ENCODE data around the gene BIRC2. TPM values are rescaled to one million over a fixed set of nuclear protein-coding genes. Genes with fewer than 3 reads are reported as not detected.

The BIRC2 gene
- total and polyA plus RNA-seq, 10 of the 15 experiments (the other 5 are each of a cell fraction or from before 2014, with no cell fraction given) = 13.8 to 75.8 (median 26.5) TPM

- ChIA-PET CTCF (interaction anchor here (0.5 to 4.8 kb wide), 14 partner anchors 9 to 679 kb away, joined by 3 to 86 read pairs (median 4); no protein-coding TSS in a partner anchor), POLR2A (interaction anchor here (0.7 to 2.8 kb wide), 4 partner anchors 10 to 30 kb away, joined by 3 to 10 read pairs (median 6); no protein-coding TSS in a partner anchor), SMC1A (ENCODE audit: uncharacterized antibody, unreplicated experiment) (interaction anchor here (1.1 to 13.5 kb wide), 11 partner anchors 12 to 344 kb away, joined by 3 to 255 read pairs (median 6); no protein-coding TSS in a partner anchor), RAD21 (ENCODE audit: unreplicated experiment) (interaction anchor here (0.7 to 5.0 kb wide), 8 partner anchors 8 to 293 kb away, joined by 3 to 61 read pairs (median 6); no protein-coding TSS in a partner anchor)
- ATAC-seq (peak; percentile 4), FAIRE-seq (no peak), DNase-seq (ENCODE audit: low read depth, low spot score) (no peak)
- Histone ChIP-seq H3K9me3 (replicated peaks; ENCODE audit: control insufficient read depth, insufficient read depth, low read length) (no peaks in the 10 kb centered on the region; the same call in 2 of the 3 replicates), H3K27me3 (replicated peaks in 1 of 2; ENCODE audit: control insufficient read depth in 2 of 2, insufficient read depth in 2 of 2, low read length in 1 of 2) (no peaks in the 10 kb centered on the region), H4K20me1 (ENCODE audit: control insufficient read depth, insufficient read depth) (no peaks in the 10 kb centered on the region), H3K4me3 (peak overlapping the region; percentile 76), H3K9ac (ENCODE audit: control insufficient read depth, insufficient read depth, low read length) (peak overlapping the region; percentile 85), H3K36me3 (ENCODE audit: control insufficient read depth in 2 of 2, insufficient read depth in 2 of 2, low read length in 1 of 2) (peaks cover 0 to 8% of the 10 kb centered on the region in 2 experiments; a peak in 3 of 4 replicates), H3K27ac (ENCODE audit: control insufficient read depth, insufficient read depth) (peak overlapping the region; percentile 97), H3K4me2 (ENCODE audit: control insufficient read depth, insufficient read depth) (peak overlapping the region; percentile 92), H3K79me2 (ENCODE audit: control insufficient read depth, insufficient read depth, low read length) (peaks cover 82% of the 10 kb centered on the region), H2AFZ (ENCODE audit: control insufficient read depth, low read depth, low read length) (no peak overlapping the region), H3K4me1 (ENCODE audit: control insufficient read depth, insufficient read depth, low read length) (peaks cover 7% of the 10 kb centered on the region)
- intact Hi-C loops (cut with micrococcal nuclease; ENCODE audit: unreplicated experiment) (no loop called here), in situ Hi-C loops (cut with MboI) (no loop called here)
- TF ChIP-seq YY1 (IDR thresholded peaks at IDR 0.05; ENCODE audit: low read depth, low read length) = no peak
- TF ChIP-seq POLR2AphosphoS5 (IDR thresholded peaks at IDR 0.05; ENCODE audit: low read length) = 0 out of 2 replicates have a peak, but pooled peaks have one; percentile 5
- no TSS peak for BruUV-seq (replicated peaks)
Measured at GRCh38 chr11:102320188-102320587, 26.8 kb upstream of the BIRC2 start.

DNA sequence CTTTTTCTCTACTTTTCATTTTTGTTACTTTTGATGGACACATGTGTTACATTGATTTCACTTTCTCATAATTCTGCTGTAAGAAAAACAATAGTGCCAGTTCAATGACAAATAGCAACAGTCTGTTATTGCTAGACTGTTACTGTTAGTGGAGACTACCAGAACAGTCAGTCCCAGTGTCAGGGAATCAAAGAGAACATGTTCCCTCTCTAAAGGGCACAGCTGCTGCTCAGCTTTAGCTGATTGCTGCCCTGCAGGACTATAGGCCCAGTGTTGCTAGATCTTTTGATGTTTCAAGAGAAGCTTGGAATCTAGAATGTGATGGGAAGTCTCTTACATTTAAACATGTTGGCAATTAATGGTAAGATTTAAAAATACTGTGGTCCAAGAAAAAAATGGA is 26.3 kb upstream of the BIRC2 start:
- in situ Hi-C loops (cut with MboI) = no loop called here
- ChIA-PET RAD21 (ENCODE audit: unreplicated experiment) (interaction anchor here (0.7 to 5.0 kb wide), 9 partner anchors 8 to 345 kb away, joined by 3 to 61 read pairs (median 4); no protein-coding TSS in a partner anchor), POLR2A (interaction anchor here (0.6 to 2.8 kb wide), 5 partner anchors 8 to 291 kb away, joined by 3 to 10 read pairs (median 4); no protein-coding TSS in a partner anchor), SMC1A (ENCODE audit: uncharacterized antibody, unreplicated experiment) (interaction anchor here (1.0 to 13.5 kb wide), 12 partner anchors 12 to 344 kb away, joined by 3 to 255 read pairs (median 5); no protein-coding TSS in a partner anchor), CTCF (interaction anchor here (0.5 to 4.8 kb wide), 10 partner anchors 21 to 678 kb away, joined by 3 to 86 read pairs (median 4); no protein-coding TSS in a partner anchor)
- H3K27ac ChIP-seq (ENCODE audit: control insufficient read depth, insufficient read depth) = peak overlapping the region; percentile 97
- peaks cover 0 to 8% of the 10 kb centered on the region in 2 experiments; a peak in 3 of 4 replicates for H3K36me3 ChIP-seq (ENCODE audit: control insufficient read depth in 2 of 2, insufficient read depth in 2 of 2, low read length in 1 of 2)
- DNase-seq (ENCODE audit: low read depth, low spot score) = no peak
- no peaks in the 10 kb centered on the region; the same call in 2 of the 3 replicates for H3K9me3 ChIP-seq (replicated peaks; ENCODE audit: control insufficient read depth, insufficient read depth, low read length)
- peak overlapping the region; percentile 76 for H3K4me3 ChIP-seq
- ATAC-seq = peak; percentile 4
- H3K4me1 ChIP-seq (ENCODE audit: control insufficient read depth, insufficient read depth, low read length) = 0 out of 2 replicates have a peak, but pooled peaks cover 3% of the 10 kb centered on the region
- peaks cover 86% of the 10 kb centered on the region for H3K79me2 ChIP-seq (ENCODE audit: control insufficient read depth, insufficient read depth, low read length)
- peak overlapping the region; percentile 85 for H3K9ac ChIP-seq (ENCODE audit: control insufficient read depth, insufficient read depth, low read length)
- H4K20me1 ChIP-seq (ENCODE audit: control insufficient read depth, insufficient read depth) = no peaks in the 10 kb centered on the region
- no TSS peak for BruUV-seq (replicated peaks)
- H2AFZ ChIP-seq (ENCODE audit: control insufficient read depth, low read depth, low read length) = no peak overlapping the region
- no peak for FAIRE-seq
- intact Hi-C loops (cut with micrococcal nuclease; ENCODE audit: unreplicated experiment) = no loop called here
- H3K27me3 ChIP-seq (replicated peaks in 1 of 2; ENCODE audit: control insufficient read depth in 2 of 2, insufficient read depth in 2 of 2, low read length in 1 of 2) = no peaks in the 10 kb centered on the region
- H3K4me2 ChIP-seq (ENCODE audit: control insufficient read depth, insufficient read depth) = peak overlapping the region; percentile 92
- no peak for TF ChIP-seq MTA2 (IDR thresholded peaks at IDR 0.05; ENCODE audit: low read depth)
- TF ChIP-seq HCFC1 (IDR thresholded peaks at IDR 0.05; ENCODE audit: low read length) = no peak
- no peak for TF ChIP-seq ZNF687 (IDR thresholded peaks at IDR 0.05)
- no peak for TF ChIP-seq RCOR1 (conservative IDR thresholded peaks at IDR 0.05; ENCODE audit: low read depth, low read length)
- TF ChIP-seq NR2F1 (conservative IDR thresholded peaks at IDR 0.05) = no peak
- TF ChIP-seq EED (IDR thresholded peaks at IDR 0.05; ENCODE audit: low read depth) = no peak
- TF ChIP-seq ZBED1 (IDR thresholded peaks at IDR 0.05; ENCODE audit: borderline replicate concordance) = no peak
- TF ChIP-seq, protein P1, sequence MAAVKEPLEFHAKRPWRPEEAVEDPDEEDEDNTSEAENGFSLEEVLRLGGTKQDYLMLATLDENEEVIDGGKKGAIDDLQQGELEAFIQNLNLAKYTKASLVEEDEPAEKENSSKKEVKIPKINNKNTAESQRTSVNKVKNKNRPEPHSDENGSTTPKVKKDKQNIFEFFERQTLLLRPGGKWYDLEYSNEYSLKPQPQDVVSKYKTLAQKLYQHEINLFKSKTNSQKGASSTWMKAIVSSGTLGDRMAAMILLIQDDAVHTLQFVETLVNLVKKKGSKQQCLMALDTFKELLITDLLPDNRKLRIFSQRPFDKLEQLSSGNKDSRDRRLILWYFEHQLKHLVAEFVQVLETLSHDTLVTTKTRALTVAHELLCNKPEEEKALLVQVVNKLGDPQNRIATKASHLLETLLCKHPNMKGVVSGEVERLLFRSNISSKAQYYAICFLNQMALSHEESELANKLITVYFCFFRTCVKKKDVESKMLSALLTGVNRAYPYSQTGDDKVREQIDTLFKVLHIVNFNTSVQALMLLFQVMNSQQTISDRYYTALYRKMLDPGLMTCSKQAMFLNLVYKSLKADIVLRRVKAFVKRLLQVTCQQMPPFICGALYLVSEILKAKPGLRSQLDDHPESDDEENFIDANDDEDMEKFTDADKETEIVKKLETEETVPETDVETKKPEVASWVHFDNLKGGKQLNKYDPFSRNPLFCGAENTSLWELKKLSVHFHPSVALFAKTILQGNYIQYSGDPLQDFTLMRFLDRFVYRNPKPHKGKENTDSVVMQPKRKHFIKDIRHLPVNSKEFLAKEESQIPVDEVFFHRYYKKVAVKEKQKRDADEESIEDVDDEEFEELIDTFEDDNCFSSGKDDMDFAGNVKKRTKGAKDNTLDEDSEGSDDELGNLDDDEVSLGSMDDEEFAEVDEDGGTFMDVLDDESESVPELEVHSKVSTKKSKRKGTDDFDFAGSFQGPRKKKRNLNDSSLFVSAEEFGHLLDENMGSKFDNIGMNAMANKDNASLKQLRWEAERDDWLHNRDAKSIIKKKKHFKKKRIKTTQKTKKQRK (IDR thresholded peaks at IDR 0.05; ENCODE audit: low read depth, low read length) = no peak

Data from GM12878 (cell line).